HT1080 (cell line): ENCODE data around the gene ZNF286A. TPM values are rescaled to one million over a fixed set of nuclear protein-coding genes. Genes with fewer than 3 reads are reported as not detected.
"Not testable (repeated sequence)": the region's sequence is repeated elsewhere in the genome, so short reads cannot be mapped to it uniquely, and the experiment has no call there.

Experiments used
- DNase-seq: peaks from one replicate; pipeline ENCODE4 v3.0.0-alpha.2; 2015; ENCODE audit warnings: low read depth
- total RNA-seq: library from RNA; depleted of rRNA; stranded (reverse); fragments of >200 nt; shearing (Covaris generic); gene quantifications from 2 replicates; pipeline ENCODE4 v1.2.3, GENCODE V29; 2014

The ZNF286A gene
- total RNA-seq, 1 experiment from 2014 or later = 25.1 TPM

GRCh38 chr17:15698967-15699366 is 585 bp upstream of the ZNF286A start:
- not testable (repeated sequence) for DNase-seq

GRCh38 chr17:15699937-15700336 is 385 bp downstream of the ZNF286A start:
- DNase-seq = not testable (repeated sequence)

- DNase-seq = not testable (repeated sequence)
These were observed 4.7 kb downstream of the ZNF286A start for GRCh38 chr17:15704239-15704638.

- not testable (repeated sequence) for DNase-seq
These were observed 5.3 kb downstream of the ZNF286A start for GRCh38 chr17:15704813-15705212.

GRCh38 chr17:15708879-15709278 is 9.3 kb downstream of the ZNF286A start:
- not testable (repeated sequence) for DNase-seq

GRCh38 chr17:15716601-15717563 is 17.3 kb downstream of the ZNF286A start:
- DNase-seq = not testable (repeated sequence)

- DNase-seq = not testable (repeated sequence)
These were observed 31.0 kb downstream of the ZNF286A start for GRCh38 chr17:15730535-15730934.

GRCh38 chr17:15731900-15732299 is 32.3 kb downstream of the ZNF286A start, which contains the start of gene TBC1D26:
Gene TBC1D26 (plus strand): TSS chr17:15732283. CDS start chr17:15735349, 3,066 bp downstream.
- DNase-seq = not testable (repeated sequence)

- DNase-seq = not testable (repeated sequence)
These were observed 33.7 kb downstream of the ZNF286A start for GRCh38 chr17:15733174-15733789.

- not testable (repeated sequence) for DNase-seq
These were observed 37.0 kb downstream of the ZNF286A start for GRCh38 chr17:15736578-15736977.

- no peak for DNase-seq
These were observed 38.5 kb downstream of the ZNF286A start for GRCh38 chr17:15738066-15738465.

- DNase-seq = not testable (repeated sequence)
These were observed 39.7 kb downstream of the ZNF286A start for GRCh38 chr17:15739259-15739658.

GRCh38 chr17:15740041-15740440 is 40.5 kb downstream of the ZNF286A start:
- not testable (repeated sequence) for DNase-seq

- no peak for DNase-seq
These were observed 41.1 kb downstream of the ZNF286A start for GRCh38 chr17:15740570-15741120.

- no peak for DNase-seq
These were observed 42.1 kb downstream of the ZNF286A start for GRCh38 chr17:15741624-15742023.

GRCh38 chr17:15742051-15742795 is 42.7 kb downstream of the ZNF286A start:
- DNase-seq = no peak

- no peak for DNase-seq
These were observed 43.4 kb downstream of the ZNF286A start for GRCh38 chr17:15742921-15743320.

- DNase-seq = no peak
These were observed 44.6 kb downstream of the ZNF286A start for GRCh38 chr17:15744074-15744676.

- no peak for DNase-seq
These were observed 45.3 kb downstream of the ZNF286A start for GRCh38 chr17:15744885-15745284.

GRCh38 chr17:15749403-15749802 is 49.9 kb downstream of the ZNF286A start:
- DNase-seq = not testable (repeated sequence)
